DND-41 (cell line): ENCODE results near the gene BRD1.

Experiments
- EZH2 ChIP-seq: IDR thresholded peaks from 3 replicates; pipeline ENCODE4 v1.6.1; 2012; ENCODE audit warnings: borderline replicate concordance, low read depth, mild to moderate bottlenecking, moderate library complexity, low read length, inconsistent platforms; ENCODE audit not compliant: severe bottlenecking
- TF ChIP-seq, protein P1 (sequence below): IDR thresholded peaks from 2 replicates; pipeline ENCODE4 v1.5.1; 2012; ENCODE audit warnings: borderline replicate concordance, low read length, moderate library complexity, mild to moderate bottlenecking; ENCODE audit not compliant: poor library complexity, severe bottlenecking; ENCODE audit errors: extremely low read depth

DNA sequence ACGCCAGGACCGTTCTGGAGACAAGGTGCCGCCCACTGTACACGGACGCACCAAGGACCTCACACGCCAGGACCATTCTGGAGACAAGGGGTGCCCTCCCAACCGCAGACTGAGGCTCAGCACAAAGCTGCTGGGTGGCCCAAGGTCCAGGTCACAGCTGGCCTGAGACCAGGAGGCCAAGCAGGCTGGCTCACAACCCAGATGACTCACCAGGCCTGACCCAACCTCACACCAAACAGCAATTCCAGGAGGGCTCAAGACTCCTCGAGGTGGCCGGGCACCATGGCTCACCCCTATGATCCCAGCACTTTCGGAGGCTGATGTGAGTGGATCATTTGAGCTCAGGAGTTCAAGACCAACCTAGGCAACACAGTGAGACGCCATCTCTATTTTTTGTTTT, 14.8 kb downstream of the BRD1 start:
- TF ChIP-seq, protein P1, sequence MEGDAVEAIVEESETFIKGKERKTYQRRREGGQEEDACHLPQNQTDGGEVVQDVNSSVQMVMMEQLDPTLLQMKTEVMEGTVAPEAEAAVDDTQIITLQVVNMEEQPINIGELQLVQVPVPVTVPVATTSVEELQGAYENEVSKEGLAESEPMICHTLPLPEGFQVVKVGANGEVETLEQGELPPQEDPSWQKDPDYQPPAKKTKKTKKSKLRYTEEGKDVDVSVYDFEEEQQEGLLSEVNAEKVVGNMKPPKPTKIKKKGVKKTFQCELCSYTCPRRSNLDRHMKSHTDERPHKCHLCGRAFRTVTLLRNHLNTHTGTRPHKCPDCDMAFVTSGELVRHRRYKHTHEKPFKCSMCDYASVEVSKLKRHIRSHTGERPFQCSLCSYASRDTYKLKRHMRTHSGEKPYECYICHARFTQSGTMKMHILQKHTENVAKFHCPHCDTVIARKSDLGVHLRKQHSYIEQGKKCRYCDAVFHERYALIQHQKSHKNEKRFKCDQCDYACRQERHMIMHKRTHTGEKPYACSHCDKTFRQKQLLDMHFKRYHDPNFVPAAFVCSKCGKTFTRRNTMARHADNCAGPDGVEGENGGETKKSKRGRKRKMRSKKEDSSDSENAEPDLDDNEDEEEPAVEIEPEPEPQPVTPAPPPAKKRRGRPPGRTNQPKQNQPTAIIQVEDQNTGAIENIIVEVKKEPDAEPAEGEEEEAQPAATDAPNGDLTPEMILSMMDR = no peak
- TF ChIP-seq EZH2 = no peak
